ENCODE measurements around the gene CDH22. TPM values are rescaled to one million over a fixed set of nuclear protein-coding genes. Genes with fewer than 3 reads are reported as not detected.

CDH22 gene
- total RNA-seq, 2 experiments from 2014 or later, result not detected

DNA sequence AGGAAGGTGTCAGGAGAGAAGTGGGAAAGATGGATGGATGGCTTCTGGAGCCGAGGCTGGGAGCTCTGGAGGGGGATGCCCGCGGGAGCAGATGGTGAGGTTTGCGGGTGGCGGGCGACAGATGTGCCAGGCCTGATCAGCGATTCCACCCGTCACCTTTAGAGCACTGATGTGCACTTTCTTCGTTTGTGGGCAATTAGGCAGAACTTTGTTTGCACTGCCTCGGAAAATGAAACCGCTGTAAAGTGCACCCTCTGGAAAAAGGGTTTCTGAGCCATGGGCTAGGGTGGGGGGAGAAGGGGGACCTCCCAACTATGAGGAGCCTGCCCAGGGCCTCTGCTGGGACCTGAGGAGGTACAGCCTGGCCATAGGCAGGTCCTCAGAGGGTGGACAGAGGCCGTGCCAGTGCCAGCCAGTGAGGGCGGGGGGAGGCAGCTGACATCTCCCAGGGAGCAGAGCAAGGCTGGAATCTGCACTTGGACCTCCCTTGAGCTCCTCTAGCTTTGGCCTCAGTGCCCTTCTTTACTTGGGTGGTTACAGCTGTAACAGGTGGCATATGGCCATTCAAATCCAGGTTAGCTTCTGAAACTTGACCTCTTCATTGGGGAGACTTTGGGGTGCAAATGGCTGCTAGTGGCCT lies 131.4 kb downstream of the CDH22 start:
- H3K27me3 Mint-ChIP-seq, result peaks cover 38% of the 10 kb centered on the region
- H3K27ac Mint-ChIP-seq, result no peak overlapping the region
- intact Hi-C loops (cut with DNase I, micrococcal nuclease), result no loop called here
- ATAC-seq (no peak), DNase-seq (no peak)
- H3K36me3 Mint-ChIP-seq (ENCODE audit: low read depth), result no peaks in the 10 kb centered on the region
- POLR2A ChIA-PET, result interaction anchor here (0.6 kb wide), 1 partner anchor 674 kb away, joined by 5 read pairs; no protein-coding TSS in a partner anchor
- no peaks in the 10 kb centered on the region for H3K9me3 Mint-ChIP-seq (ENCODE audit: low read depth)
- H3K4me1 Mint-ChIP-seq, result no peaks in the 10 kb centered on the region
- CTCF ChIA-PET, result interaction anchor here (1.3 to 3.2 kb wide), 4 partner anchors 9 to 49 kb away, joined by 3 to 18 read pairs (median 8); no protein-coding TSS in a partner anchor
- no peak overlapping the region for H3K4me3 Mint-ChIP-seq

DNA sequence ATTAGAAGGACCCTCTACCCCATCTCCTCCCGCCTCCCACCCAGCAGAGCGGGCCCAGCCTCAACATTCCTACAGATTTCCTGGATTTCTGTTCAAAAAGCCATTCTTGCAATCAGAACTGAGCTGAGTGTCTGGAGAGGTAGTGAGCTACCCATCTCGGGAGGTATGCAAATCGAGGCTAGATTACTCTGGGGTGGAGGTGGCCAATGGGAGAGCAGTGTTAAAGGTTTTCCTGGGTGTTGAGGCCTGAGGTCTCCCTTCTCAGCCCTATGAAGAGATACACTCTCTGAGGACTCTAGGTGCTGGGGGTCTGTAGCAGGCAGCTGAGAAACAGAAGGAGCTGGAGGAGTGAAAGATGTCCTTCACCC lies 133.2 kb downstream of the CDH22 start:
- no peaks in the 10 kb centered on the region for H3K9me3 Mint-ChIP-seq (ENCODE audit: low read depth)
- no peaks in the 10 kb centered on the region for H3K4me1 Mint-ChIP-seq
- DNase-seq (no peak), ATAC-seq (no peak)
- no peak overlapping the region for H3K4me3 Mint-ChIP-seq
- POLR2A ChIA-PET, result interaction anchor here (0.6 kb wide), 1 partner anchor 203 kb away, joined by 4 read pairs; the partner anchor contains the start of gene ZNF335
- H3K27ac Mint-ChIP-seq, result no peak overlapping the region
- intact Hi-C loops (cut with DNase I, micrococcal nuclease), result loop anchor here in 1 of 2 experiments (2.0 kb wide), 1 partner anchor 42 kb away; no protein-coding TSS in a partner anchor
- H3K36me3 Mint-ChIP-seq (ENCODE audit: low read depth), result no peaks in the 10 kb centered on the region
- CTCF ChIA-PET, result interaction anchor here (0.6 to 3.2 kb wide), 18 partner anchors 8 to 251 kb away, joined by 3 to 18 read pairs (median 3); no protein-coding TSS in a partner anchor
- peaks cover 37% of the 10 kb centered on the region for H3K27me3 Mint-ChIP-seq

DNA sequence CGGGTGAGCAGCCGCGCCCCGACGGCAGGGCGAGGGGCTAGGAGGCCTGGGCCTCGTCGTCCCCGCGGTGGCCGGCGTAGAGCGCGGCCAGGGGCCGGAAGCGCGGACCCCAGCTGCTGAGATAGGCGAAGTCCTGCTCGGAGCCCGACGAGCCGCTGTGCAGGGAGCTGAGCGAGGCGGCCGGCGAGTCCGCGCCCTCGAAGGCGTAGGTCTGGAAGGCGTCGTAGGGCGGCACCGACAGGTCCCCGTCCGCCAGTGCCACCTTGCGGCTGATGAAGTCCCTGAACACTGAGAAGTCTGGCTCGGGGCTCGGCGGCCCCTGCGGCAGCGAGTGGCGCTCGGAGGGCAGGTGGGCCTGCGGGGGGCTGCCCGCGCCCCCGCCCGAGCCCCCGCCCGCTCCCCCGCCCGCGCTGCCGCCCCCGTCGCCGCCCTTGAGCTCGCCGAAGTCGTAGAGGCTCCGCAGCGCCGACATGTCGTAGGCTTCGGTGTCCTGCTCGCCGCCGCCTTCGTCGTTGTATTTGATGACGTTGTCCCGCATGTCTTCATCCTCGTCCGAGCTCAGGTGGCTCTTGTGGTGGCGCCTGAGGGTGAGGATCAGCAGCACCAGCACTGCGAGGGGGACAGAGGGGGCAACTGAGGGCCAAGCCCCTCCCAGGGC lies 133.7 kb downstream of the CDH22 start:
- H3K36me3 Mint-ChIP-seq (ENCODE audit: low read depth), result no peaks in the 10 kb centered on the region
- DNase-seq (peak; percentile 88), ATAC-seq (peak; percentile 97)
- H3K9me3 Mint-ChIP-seq (ENCODE audit: low read depth), result no peaks in the 10 kb centered on the region
- H3K4me1 Mint-ChIP-seq, result no peaks in the 10 kb centered on the region
- H3K27ac Mint-ChIP-seq, result no peak overlapping the region
- intact Hi-C loops (cut with DNase I, micrococcal nuclease), result loop anchor here (1.0 to 2.0 kb wide), 4 partner anchors 42 to 160 kb away; no protein-coding TSS in a partner anchor
- ChIA-PET POLR2A (no interaction called here), CTCF (interaction anchor here (0.6 to 3.2 kb wide), 12 partner anchors 8 to 152 kb away, joined by 3 to 18 read pairs (median 4); no protein-coding TSS in a partner anchor)
- no peak overlapping the region for H3K4me3 Mint-ChIP-seq
- peaks cover 37% of the 10 kb centered on the region for H3K27me3 Mint-ChIP-seq

DNA sequence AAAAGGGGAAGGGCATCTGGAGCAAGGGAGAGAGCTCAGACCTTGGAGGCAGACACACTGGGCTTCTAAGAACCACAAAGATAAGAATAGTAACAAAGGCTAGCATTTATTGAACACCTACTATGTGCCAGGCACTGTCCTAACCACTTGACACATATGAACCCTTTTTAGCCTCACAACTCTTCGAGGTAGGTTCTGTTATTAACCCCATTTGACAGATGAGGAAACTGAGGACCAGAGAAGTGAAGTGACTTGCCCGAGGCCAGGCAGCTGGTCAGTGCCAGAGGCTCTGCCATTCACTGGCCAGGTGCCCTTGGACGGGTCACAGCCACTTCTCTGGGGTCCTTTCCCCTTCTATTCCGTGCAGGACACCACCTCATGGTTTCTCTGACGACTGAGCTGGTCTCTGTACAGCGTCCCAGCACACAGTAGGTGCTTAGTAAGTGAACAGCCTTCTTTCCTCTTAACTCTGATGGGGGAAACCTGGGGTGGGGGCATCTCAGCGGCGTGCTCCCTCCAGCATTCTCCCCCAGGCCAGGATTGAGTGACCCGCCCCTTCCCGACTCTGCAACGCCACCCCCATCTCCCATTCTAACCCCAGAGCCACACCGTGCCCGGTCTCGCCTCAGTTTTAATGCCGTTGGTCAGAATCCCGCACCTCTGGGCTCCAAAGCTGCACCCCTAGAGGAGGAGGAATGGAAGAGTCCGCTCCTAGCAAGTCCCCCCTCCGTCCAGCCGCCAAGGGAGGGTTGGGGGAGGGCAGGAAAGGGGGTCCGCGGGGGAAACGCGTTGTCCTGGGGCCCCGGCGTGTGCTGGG lies 134.4 kb downstream of the CDH22 start:
- H3K27ac Mint-ChIP-seq, result no peak overlapping the region
- CTCF ChIA-PET, result interaction anchor here (0.6 to 3.2 kb wide), 12 partner anchors 7 to 184 kb away, joined by 3 to 11 read pairs (median 3); no protein-coding TSS in a partner anchor
- peaks cover 39% of the 10 kb centered on the region for H3K27me3 Mint-ChIP-seq
- no peaks in the 10 kb centered on the region for H3K9me3 Mint-ChIP-seq (ENCODE audit: low read depth)
- no peaks in the 10 kb centered on the region for H3K36me3 Mint-ChIP-seq (ENCODE audit: low read depth)
- intact Hi-C loops (cut with DNase I, micrococcal nuclease), result loop anchor here (1.0 to 2.0 kb wide), 4 partner anchors 41 to 160 kb away; no protein-coding TSS in a partner anchor
- DNase-seq (no peak), ATAC-seq (no peak)
- H3K4me3 Mint-ChIP-seq, result no peak overlapping the region
- POLR2A ChIA-PET, result no interaction called here
- no peaks in the 10 kb centered on the region for H3K4me1 Mint-ChIP-seq

DNA sequence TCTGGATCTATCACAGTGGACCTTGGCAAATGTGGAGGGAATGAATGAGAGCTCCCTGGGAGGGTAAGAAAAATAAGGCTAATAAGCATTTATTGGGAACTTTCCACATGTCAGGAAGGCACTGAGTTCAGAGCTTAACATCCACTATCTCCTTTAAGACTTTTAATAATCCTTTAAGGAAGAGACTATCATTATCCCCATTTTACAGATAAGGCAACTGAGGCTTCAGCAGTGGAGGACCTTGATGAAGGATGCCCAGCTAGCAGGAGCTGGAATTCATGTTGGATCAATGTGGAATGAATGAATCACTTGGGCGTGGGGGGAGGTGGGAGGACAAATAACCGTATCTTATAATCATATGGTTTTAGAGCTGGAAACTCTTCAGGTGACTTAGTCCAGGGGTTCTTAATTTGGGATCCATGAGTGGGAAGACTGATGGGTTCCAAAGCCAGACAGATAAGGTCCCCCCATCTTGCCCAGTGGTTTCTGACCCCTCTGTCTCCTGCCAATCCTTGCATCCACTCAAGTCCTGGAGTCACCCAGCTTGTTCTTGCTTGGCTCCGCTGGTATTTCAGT lies 135.2 kb downstream of the CDH22 start:
- ChIA-PET CTCF (interaction anchor here (0.7 to 1.9 kb wide), 8 partner anchors 11 to 183 kb away, joined by 3 to 5 read pairs (median 3); no protein-coding TSS in a partner anchor), POLR2A (no interaction called here)
- Mint-ChIP-seq H3K27ac (no peak overlapping the region), H3K4me3 (no peak overlapping the region), H3K27me3 (peaks cover 44% of the 10 kb centered on the region), H3K4me1 (no peaks in the 10 kb centered on the region), H3K36me3 (ENCODE audit: low read depth) (no peaks in the 10 kb centered on the region), H3K9me3 (ENCODE audit: low read depth) (no peaks in the 10 kb centered on the region)
- no peak for DNase-seq
- ATAC-seq, result no peak
- intact Hi-C loops (cut with DNase I, micrococcal nuclease), result no loop called here

DNA sequence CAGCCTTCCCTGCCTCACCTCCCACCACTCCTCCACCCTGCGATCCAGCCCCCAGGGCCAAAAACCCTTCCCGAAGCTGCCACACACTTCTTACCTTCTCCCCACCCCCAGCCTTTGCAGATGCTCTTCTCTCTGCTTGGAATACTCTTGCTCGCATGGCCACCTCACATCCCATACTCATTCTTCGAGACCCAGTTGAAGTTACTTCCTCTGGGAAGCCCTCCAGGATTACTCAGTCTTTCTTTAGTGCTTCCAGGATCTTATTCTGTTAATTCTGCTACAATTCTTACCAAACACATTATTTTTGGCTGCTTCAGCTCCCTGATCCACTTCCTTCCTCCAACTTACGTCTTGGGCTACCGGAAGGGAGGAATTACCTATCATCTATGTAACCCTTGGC lies 135.8 kb downstream of the CDH22 start:
- DNase-seq, result no peak
- no peaks in the 10 kb centered on the region for H3K9me3 Mint-ChIP-seq (ENCODE audit: low read depth)
- H3K4me1 Mint-ChIP-seq, result no peaks in the 10 kb centered on the region
- CTCF ChIA-PET, result interaction anchor here (0.8 to 1.9 kb wide), 4 partner anchors 8 to 150 kb away, joined by 3 to 5 read pairs (median 4); no protein-coding TSS in a partner anchor
- POLR2A ChIA-PET, result interaction anchor here (0.6 kb wide), 1 partner anchor 53 kb away, joined by 4 read pairs; no protein-coding TSS in a partner anchor
- intact Hi-C loops (cut with DNase I, micrococcal nuclease), result no loop called here
- no peak overlapping the region for H3K27ac Mint-ChIP-seq
- no peaks in the 10 kb centered on the region for H3K36me3 Mint-ChIP-seq (ENCODE audit: low read depth)
- H3K4me3 Mint-ChIP-seq, result no peak overlapping the region
- peaks cover 44% of the 10 kb centered on the region for H3K27me3 Mint-ChIP-seq
- no peak for ATAC-seq

DNA sequence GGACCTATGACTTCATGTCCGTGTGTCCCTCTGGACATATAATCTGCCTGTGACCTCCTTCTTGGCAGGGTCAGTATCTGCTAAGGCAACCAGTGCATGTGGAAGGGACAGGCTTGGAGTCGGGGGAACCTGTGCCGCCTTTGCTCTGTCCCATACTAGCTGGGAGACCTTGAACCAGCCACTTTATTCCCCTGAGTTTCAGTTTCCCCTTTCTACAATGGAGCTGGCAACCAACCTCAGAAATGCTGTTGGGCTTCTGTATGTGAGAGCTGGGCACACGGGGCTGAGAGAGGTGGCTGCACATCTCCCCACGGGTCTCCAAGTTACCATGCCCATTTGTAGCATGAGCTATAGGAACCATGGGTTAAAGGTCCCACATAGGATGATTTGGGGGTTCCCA lies 136.4 kb downstream of the CDH22 start:
- POLR2A ChIA-PET, result interaction anchor here (0.6 kb wide), 1 partner anchor 53 kb away, joined by 4 read pairs; no protein-coding TSS in a partner anchor
- no peak overlapping the region for H3K4me3 Mint-ChIP-seq
- H3K27ac Mint-ChIP-seq, result no peak overlapping the region
- no peak for DNase-seq
- ATAC-seq, result no peak
- no peaks in the 10 kb centered on the region for H3K4me1 Mint-ChIP-seq
- no peaks in the 10 kb centered on the region for H3K36me3 Mint-ChIP-seq (ENCODE audit: low read depth)
- CTCF ChIA-PET, result interaction anchor here (0.8 to 1.9 kb wide), 4 partner anchors 9 to 150 kb away, joined by 3 to 5 read pairs (median 4); no protein-coding TSS in a partner anchor
- H3K27me3 Mint-ChIP-seq, result peaks cover 44% of the 10 kb centered on the region
- intact Hi-C loops (cut with DNase I, micrococcal nuclease), result no loop called here
- no peaks in the 10 kb centered on the region for H3K9me3 Mint-ChIP-seq (ENCODE audit: low read depth)

DNA sequence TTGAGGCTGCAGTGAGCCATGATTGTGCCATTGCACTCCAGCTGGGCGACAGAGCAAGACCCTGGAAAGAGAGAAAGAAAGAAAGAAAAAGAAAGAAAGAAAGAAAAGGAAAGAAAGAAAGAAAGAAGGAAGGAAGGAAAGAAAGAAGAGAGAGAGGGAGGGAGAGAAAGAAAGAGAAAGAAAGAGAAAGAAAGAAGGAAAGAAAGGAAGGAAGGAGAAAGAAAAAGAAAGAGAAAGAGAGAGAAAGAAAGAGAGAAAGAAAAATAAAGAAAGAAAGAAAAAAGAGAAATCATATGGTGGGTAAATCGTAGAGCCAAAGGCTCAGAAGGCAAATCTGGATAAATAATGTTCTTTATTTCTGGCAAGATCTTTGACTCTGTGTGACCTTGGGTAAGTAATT lies 136.8 kb downstream of the CDH22 start:
- H3K27me3 Mint-ChIP-seq, result peaks cover 43% of the 10 kb centered on the region
- H3K9me3 Mint-ChIP-seq (ENCODE audit: low read depth), result no peaks in the 10 kb centered on the region
- intact Hi-C loops (cut with DNase I, micrococcal nuclease), result no loop called here
- no peak overlapping the region for H3K27ac Mint-ChIP-seq
- no peak overlapping the region for H3K4me3 Mint-ChIP-seq
- no peak for DNase-seq
- ChIA-PET POLR2A (no interaction called here), CTCF (interaction anchor here (1.8 kb wide), 1 partner anchor 9 kb away, joined by 5 read pairs; no protein-coding TSS in a partner anchor)
- H3K36me3 Mint-ChIP-seq (ENCODE audit: low read depth), result no peaks in the 10 kb centered on the region
- H3K4me1 Mint-ChIP-seq, result no peaks in the 10 kb centered on the region
- ATAC-seq, result no peak

DNA sequence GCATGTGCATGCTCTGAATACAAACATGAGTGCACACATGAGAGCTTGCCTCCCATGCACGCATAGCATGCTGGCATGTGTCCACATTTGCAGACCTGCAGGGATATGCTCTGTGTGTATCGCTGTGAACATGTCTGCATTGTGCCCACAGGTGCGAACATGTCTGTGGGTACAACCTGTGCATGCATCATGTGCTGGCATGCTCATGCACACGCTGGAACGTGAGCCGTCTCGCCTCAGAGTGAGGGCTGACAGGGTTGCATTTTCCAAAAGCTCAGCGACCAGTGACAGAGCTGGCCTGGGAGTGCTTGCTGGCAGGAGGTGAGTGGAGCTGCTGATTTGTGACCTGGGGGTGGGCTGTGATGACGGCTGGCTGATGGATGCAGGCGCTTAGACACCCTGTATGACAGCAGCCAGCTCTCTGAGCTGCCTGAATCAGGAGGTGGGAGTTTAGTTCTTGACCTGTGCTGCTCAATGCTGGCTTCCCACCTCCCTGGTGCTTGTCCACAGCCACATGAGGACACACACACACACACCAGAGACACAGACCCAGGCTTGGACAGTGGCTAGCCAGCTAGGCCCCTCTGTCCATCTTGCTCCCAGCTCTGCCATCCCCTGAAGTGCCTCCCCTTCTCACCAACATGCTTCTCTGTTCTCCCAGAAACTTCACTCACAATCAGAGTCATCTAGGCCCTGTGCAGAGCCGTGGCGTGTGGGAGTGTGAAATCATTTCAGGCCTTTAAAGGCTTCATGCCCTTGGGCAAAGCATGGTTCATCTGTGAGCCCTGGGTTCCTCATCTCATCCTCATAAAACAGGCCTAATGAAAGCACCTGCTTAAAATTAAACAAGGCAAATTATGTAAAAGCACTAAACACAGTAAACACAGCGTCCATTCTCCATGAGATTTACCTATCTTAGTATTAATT lies 138.8 kb downstream of the CDH22 start:
- CTCF ChIA-PET, result interaction anchor here (1.5 kb wide), 1 partner anchor 11 kb away, joined by 3 read pairs; no protein-coding TSS in a partner anchor
- intact Hi-C loops (cut with DNase I, micrococcal nuclease), result no loop called here
- POLR2A ChIA-PET, result no interaction called here
- Mint-ChIP-seq H3K4me1 (no peaks in the 10 kb centered on the region), H3K27ac (no peak overlapping the region), H3K27me3 (peaks cover 31% of the 10 kb centered on the region), H3K36me3 (ENCODE audit: low read depth) (no peaks in the 10 kb centered on the region), H3K4me3 (no peak overlapping the region), H3K9me3 (ENCODE audit: low read depth) (no peaks in the 10 kb centered on the region)
- ATAC-seq, result no peak
- no peak for DNase-seq

DNA sequence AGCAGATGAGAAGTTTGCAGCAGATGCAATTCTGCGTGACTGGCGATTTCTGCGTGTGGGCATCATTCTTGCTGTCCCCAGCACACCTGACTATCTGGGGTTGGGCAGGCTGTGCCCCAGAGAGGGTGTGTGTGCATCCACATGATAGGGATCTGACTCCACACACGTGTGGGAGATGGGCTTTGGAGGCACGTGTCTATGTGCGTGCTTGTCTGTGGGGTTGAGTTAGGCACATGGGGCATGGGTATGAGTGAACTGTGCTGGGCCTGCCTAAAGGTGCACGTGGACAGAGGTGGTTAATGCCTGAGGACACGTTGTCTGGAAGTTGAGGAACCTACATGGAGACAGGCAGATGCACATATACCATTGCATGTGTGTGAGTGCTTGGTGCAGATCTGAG lies 139.9 kb downstream of the CDH22 start:
- Mint-ChIP-seq H3K9me3 (ENCODE audit: low read depth) (no peaks in the 10 kb centered on the region), H3K27ac (no peak overlapping the region), H3K4me1 (no peaks in the 10 kb centered on the region), H3K4me3 (no peak overlapping the region), H3K36me3 (ENCODE audit: low read depth) (no peaks in the 10 kb centered on the region), H3K27me3 (peaks cover 28% of the 10 kb centered on the region)
- intact Hi-C loops (cut with DNase I, micrococcal nuclease), result no loop called here
- ATAC-seq, result no peak
- no peak for DNase-seq
- ChIA-PET CTCF (interaction anchor here (1.5 kb wide), 1 partner anchor 12 kb away, joined by 3 read pairs; no protein-coding TSS in a partner anchor), POLR2A (no interaction called here)

All from activated CD4-positive, alpha-beta T cell treated with anti-CD3 and anti-CD28 coated beads for 36 hours (primary cell).